ENCODE measurements around the gene SLC2A4.

SLC2A4 gene

GRCh38 chr17:7323731-7324437, 42.4 kb downstream of the SLC2A4 start:
- DNase-seq (ENCODE audit: low read depth, low spot score): no peak
- H3K4me3 ChIP-seq (ENCODE audit: insufficient read length, low read depth): no peak overlapping the region
- peaks cover 76% of the 10 kb centered on the region for H3K36me3 ChIP-seq (ENCODE audit: insufficient read depth, insufficient read length, low read length)
- H3K4me1 ChIP-seq (ENCODE audit: insufficient read depth, insufficient read length): no peaks in the 10 kb centered on the region
- no peaks in the 10 kb centered on the region for H3K9me3 ChIP-seq (ENCODE audit: insufficient read depth, low read length)
- no peaks in the 10 kb centered on the region for H3K27me3 ChIP-seq (ENCODE audit: insufficient read depth, insufficient read length)
- no peak overlapping the region for H3K9ac ChIP-seq (ENCODE audit: insufficient read length, low read depth)
- TF ChIP-seq YY1 (IDR thresholded peaks at IDR 0.05; ENCODE audit: insufficient read depth, insufficient read length): no peak
- no peak for TF ChIP-seq SUZ12 (IDR thresholded peaks at IDR 0.05; ENCODE audit: extremely low read depth, insufficient read depth, insufficient read length)
- no peak for TF ChIP-seq ZNF274 (IDR thresholded peaks at IDR 0.05; ENCODE audit: low read depth, low read length)

DNA sequence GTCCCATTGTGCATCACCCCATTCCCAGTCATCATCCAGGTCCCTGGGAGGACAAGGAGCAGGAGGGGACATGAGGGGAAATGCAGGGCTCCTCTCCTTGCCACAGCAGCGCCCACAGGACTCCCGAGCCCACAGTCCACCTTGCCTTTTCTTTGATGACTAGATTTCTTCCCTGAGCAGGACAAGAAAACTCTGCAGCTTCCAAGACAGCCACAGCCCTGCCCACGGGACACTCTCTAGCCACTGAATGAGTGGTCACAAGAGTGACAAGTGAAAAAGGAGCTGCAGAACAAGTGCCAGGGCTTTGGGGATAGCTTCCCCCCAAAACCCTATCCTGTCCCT, 42.9 kb downstream of the SLC2A4 start:
- no peak for DNase-seq (ENCODE audit: low read depth, low spot score)
- Histone ChIP-seq H3K9ac (ENCODE audit: insufficient read length, low read depth) (no peak overlapping the region), H3K4me3 (ENCODE audit: insufficient read length, low read depth) (no peak overlapping the region), H3K27me3 (ENCODE audit: insufficient read depth, insufficient read length) (no peaks in the 10 kb centered on the region), H3K9me3 (ENCODE audit: insufficient read depth, low read length) (no peaks in the 10 kb centered on the region), H3K36me3 (ENCODE audit: insufficient read depth, insufficient read length, low read length) (peaks cover 73% of the 10 kb centered on the region), H3K4me1 (ENCODE audit: insufficient read depth, insufficient read length) (no peaks in the 10 kb centered on the region)
- no peak for TF ChIP-seq YY1 (IDR thresholded peaks at IDR 0.05; ENCODE audit: insufficient read depth, insufficient read length)

GRCh38 chr17:7325031-7325528, 43.6 kb downstream of the SLC2A4 start:
- DNase-seq (ENCODE audit: low read depth, low spot score): no peak
- Histone ChIP-seq H3K9ac (ENCODE audit: insufficient read length, low read depth) (no peak overlapping the region), H3K36me3 (ENCODE audit: insufficient read depth, insufficient read length, low read length) (peaks cover 73% of the 10 kb centered on the region), H3K4me3 (ENCODE audit: insufficient read length, low read depth) (no peak overlapping the region), H3K27me3 (ENCODE audit: insufficient read depth, insufficient read length) (no peaks in the 10 kb centered on the region), H3K9me3 (ENCODE audit: insufficient read depth, low read length) (no peaks in the 10 kb centered on the region), H3K4me1 (ENCODE audit: insufficient read depth, insufficient read length) (no peaks in the 10 kb centered on the region)
- TF ChIP-seq YY1 (IDR thresholded peaks at IDR 0.05; ENCODE audit: insufficient read depth, insufficient read length) (no peak), SUZ12 (IDR thresholded peaks at IDR 0.05; ENCODE audit: extremely low read depth, insufficient read depth, insufficient read length) (no peak), ZNF274 (IDR thresholded peaks at IDR 0.05; ENCODE audit: low read depth, low read length) (no peak)

DNA sequence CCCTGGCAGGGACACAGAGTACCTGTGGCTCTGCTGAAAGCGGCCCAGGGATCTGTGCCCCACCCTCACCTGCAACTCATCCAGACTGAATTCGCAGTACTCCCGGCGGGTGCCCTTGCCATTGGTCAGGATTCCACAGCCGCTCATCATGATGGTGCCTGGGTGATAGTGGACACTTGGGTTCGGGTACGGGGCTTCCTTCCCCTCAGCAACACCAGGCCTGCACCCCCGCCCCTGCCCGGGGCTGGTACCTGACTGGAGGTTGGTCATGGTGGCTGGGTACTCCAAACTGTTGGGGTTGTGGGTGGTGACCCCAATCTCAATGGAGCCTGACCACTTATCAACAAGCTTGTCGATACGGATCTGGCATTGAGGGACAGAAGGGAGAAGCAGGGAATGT, 44.7 kb downstream of the SLC2A4 start:
- Histone ChIP-seq H3K27me3 (ENCODE audit: insufficient read depth, insufficient read length) (no peaks in the 10 kb centered on the region), H3K4me3 (ENCODE audit: insufficient read length, low read depth) (no peak overlapping the region), H3K36me3 (ENCODE audit: insufficient read depth, insufficient read length, low read length) (peaks cover 64% of the 10 kb centered on the region), H3K4me1 (ENCODE audit: insufficient read depth, insufficient read length) (no peaks in the 10 kb centered on the region), H3K9me3 (ENCODE audit: insufficient read depth, low read length) (no peaks in the 10 kb centered on the region), H3K9ac (ENCODE audit: insufficient read length, low read depth) (no peak overlapping the region)
- TF ChIP-seq SUZ12 (IDR thresholded peaks at IDR 0.05; ENCODE audit: extremely low read depth, insufficient read depth, insufficient read length): no peak
- no peak for TF ChIP-seq YY1 (IDR thresholded peaks at IDR 0.05; ENCODE audit: insufficient read depth, insufficient read length)
- no peak for TF ChIP-seq ZNF274 (IDR thresholded peaks at IDR 0.05; ENCODE audit: low read depth, low read length)
- no peak for DNase-seq (ENCODE audit: low read depth, low spot score)

- Histone ChIP-seq H3K9ac (ENCODE audit: insufficient read length, low read depth) (no peak overlapping the region), H3K9me3 (ENCODE audit: insufficient read depth, low read length) (no peaks in the 10 kb centered on the region), H3K36me3 (ENCODE audit: insufficient read depth, insufficient read length, low read length) (peaks cover 55% of the 10 kb centered on the region), H3K4me1 (ENCODE audit: insufficient read depth, insufficient read length) (no peaks in the 10 kb centered on the region), H3K4me3 (ENCODE audit: insufficient read length, low read depth) (no peak overlapping the region), H3K27me3 (ENCODE audit: insufficient read depth, insufficient read length) (no peaks in the 10 kb centered on the region)
- no peak for DNase-seq (ENCODE audit: low read depth, low spot score)
- TF ChIP-seq YY1 (IDR thresholded peaks at IDR 0.05; ENCODE audit: insufficient read depth, insufficient read length) (no peak), SUZ12 (IDR thresholded peaks at IDR 0.05; ENCODE audit: extremely low read depth, insufficient read depth, insufficient read length) (no peak), ZNF274 (IDR thresholded peaks at IDR 0.05; ENCODE audit: low read depth, low read length) (no peak)
Observed at GRCh38 chr17:7327056-7327455, 45.5 kb downstream of the SLC2A4 start.

GRCh38 chr17:7327501-7327900, 46.0 kb downstream of the SLC2A4 start:
- H3K9ac ChIP-seq (ENCODE audit: insufficient read length, low read depth): no peak overlapping the region
- H3K27me3 ChIP-seq (ENCODE audit: insufficient read depth, insufficient read length): no peaks in the 10 kb centered on the region
- TF ChIP-seq ZNF274 (IDR thresholded peaks at IDR 0.05; ENCODE audit: low read depth, low read length) (no peak), SUZ12 (IDR thresholded peaks at IDR 0.05; ENCODE audit: extremely low read depth, insufficient read depth, insufficient read length) (no peak), YY1 (IDR thresholded peaks at IDR 0.05; ENCODE audit: insufficient read depth, insufficient read length) (no peak)
- DNase-seq (ENCODE audit: low read depth, low spot score): no peak
- H3K4me1 ChIP-seq (ENCODE audit: insufficient read depth, insufficient read length): no peaks in the 10 kb centered on the region
- no peak overlapping the region for H3K4me3 ChIP-seq (ENCODE audit: insufficient read length, low read depth)
- H3K36me3 ChIP-seq (ENCODE audit: insufficient read depth, insufficient read length, low read length): peaks cover 51% of the 10 kb centered on the region
- H3K9me3 ChIP-seq (ENCODE audit: insufficient read depth, low read length): no peaks in the 10 kb centered on the region

GRCh38 chr17:7328009-7328408, 46.5 kb downstream of the SLC2A4 start:
- Histone ChIP-seq H3K4me3 (ENCODE audit: insufficient read length, low read depth) (peak overlapping the region; percentile 84), H3K9me3 (ENCODE audit: insufficient read depth, low read length) (no peaks in the 10 kb centered on the region), H3K9ac (ENCODE audit: insufficient read length, low read depth) (peak overlapping the region; percentile 98), H3K36me3 (ENCODE audit: insufficient read depth, insufficient read length, low read length) (peaks cover 46% of the 10 kb centered on the region), H3K4me1 (ENCODE audit: insufficient read depth, insufficient read length) (no peaks in the 10 kb centered on the region), H3K27me3 (ENCODE audit: insufficient read depth, insufficient read length) (no peaks in the 10 kb centered on the region)
- TF ChIP-seq YY1 (IDR thresholded peaks at IDR 0.05; ENCODE audit: insufficient read depth, insufficient read length) (no peak), ZNF274 (IDR thresholded peaks at IDR 0.05; ENCODE audit: low read depth, low read length) (no peak)
- no peak for DNase-seq (ENCODE audit: low read depth, low spot score)
